Ascending aorta (tissue), 2 donors: ENCODE measurements around the gene FLNC. TPM values are rescaled to one million over a fixed set of nuclear protein-coding genes. Genes with fewer than 3 reads are reported as not detected.

Experiments used
- DNase-seq, 2 donors: peaks; one replicate each; pipeline ENCODE4 v3.0.0-alpha.2; 2019; ENCODE audit warnings: low spot score in 2 of 2
- H3K27ac ChIP-seq, 2 donors: fragments of 200-600 bp; sonication (generic); one replicate each; pipeline ENCODE4 v1.5.1; 2016 to 2017; ENCODE audit warnings: mild to moderate bottlenecking in 1 of 2
- H3K27me3 ChIP-seq: fragments of 200-600 bp; sonication (generic); one replicate; pipeline ENCODE4 v1.5.1; 2017
- H3K36me3 ChIP-seq, 2 donors: fragments of 200-600 bp; sonication (generic); one replicate each; pipeline ENCODE4 v1.5.1; 2016
- H3K4me1 ChIP-seq, 2 donors: fragments of 200-600 bp; sonication (generic); one replicate each; pipeline ENCODE4 v1.5.1; 2016 to 2017; ENCODE audit warnings: mild to moderate bottlenecking in 1 of 2
- H3K4me3 ChIP-seq, 2 donors: fragments of 200-600 bp; sonication (generic); one replicate each; pipeline ENCODE4 v1.5.1; 2016 to 2017; ENCODE audit warnings: mild to moderate bottlenecking in 1 of 2
- H3K9me3 ChIP-seq, 2 donors: fragments of 200-600 bp; sonication (generic); one replicate each; pipeline ENCODE4 v1.5.1; 2016
- CTCF ChIP-seq, 3 experiments: fragments of 200-600 bp in 2 of 3; fragments of 450-650 bp in 1 of 3; sonication (generic) in 2 of 3; IDR thresholded peaks; one replicate each; pipeline ENCODE4 v1.5.1; 2016 to 2019; ENCODE audit warnings: antibody characterized with exemption in 3 of 3, mild to moderate bottlenecking in 1 of 3, moderate library complexity in 1 of 3
- intact Hi-C: fragments of 100-400 bp; cut with DNase I; formaldehyde crosslinking; loops from one replicate; pipeline ENCODE4 v1.15.1; 2023
- total RNA-seq: library from RNA; depleted of rRNA; stranded (reverse); fragments of >200 nt; gene quantifications from one replicate; pipeline ENCODE4 v1.1.0, GENCODE V29; 2016

FLNC gene
- total RNA-seq, 1 donor from 2014 or later = 117 TPM

DNA sequence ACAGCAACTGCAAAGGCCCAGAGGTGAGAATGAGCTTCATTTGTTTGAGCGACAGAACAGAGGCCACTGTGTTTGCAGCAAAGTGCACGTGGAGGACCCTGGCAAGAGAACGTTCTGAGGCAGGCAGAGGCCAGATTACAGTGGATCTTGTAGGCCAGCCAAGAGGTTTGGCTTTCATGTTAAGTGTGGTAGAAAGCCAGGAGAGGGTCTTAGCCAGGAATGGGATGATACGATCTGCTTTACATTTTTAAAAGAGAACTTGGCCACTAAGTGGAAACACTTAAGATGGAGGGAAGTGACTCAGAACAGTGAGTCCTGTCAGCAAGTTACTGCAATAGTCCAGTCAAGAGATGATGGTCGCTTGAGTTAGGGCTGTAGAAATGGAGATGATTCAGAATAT, 33.9 kb upstream of the FLNC start:
- intact Hi-C loops = no loop called here
- Histone ChIP-seq H3K27ac (no peak overlapping the region), H3K4me3 (no peak overlapping the region), H3K9me3 (no peaks in the 10 kb centered on the region), H3K4me1 (peaks cover 3 to 12% of the 10 kb centered on the region in 2 donors), H3K27me3 (no peaks in the 10 kb centered on the region), H3K36me3 (no peaks in the 10 kb centered on the region)
- no peak for TF ChIP-seq CTCF (IDR thresholded peaks at IDR 0.05)
- DNase-seq = no peak

GRCh38 chr7:128799451-128799850, 30.8 kb upstream of the FLNC start:
- Histone ChIP-seq H3K9me3 (no peaks in the 10 kb centered on the region), H3K36me3 (no peaks in the 10 kb centered on the region), H3K4me1 (no peaks in the 10 kb centered on the region), H3K4me3 (no peak overlapping the region), H3K27me3 (no peaks in the 10 kb centered on the region), H3K27ac (no peak overlapping the region)
- intact Hi-C loops = no loop called here
- no peak for DNase-seq
- no peak for TF ChIP-seq CTCF (IDR thresholded peaks at IDR 0.05)

DNA sequence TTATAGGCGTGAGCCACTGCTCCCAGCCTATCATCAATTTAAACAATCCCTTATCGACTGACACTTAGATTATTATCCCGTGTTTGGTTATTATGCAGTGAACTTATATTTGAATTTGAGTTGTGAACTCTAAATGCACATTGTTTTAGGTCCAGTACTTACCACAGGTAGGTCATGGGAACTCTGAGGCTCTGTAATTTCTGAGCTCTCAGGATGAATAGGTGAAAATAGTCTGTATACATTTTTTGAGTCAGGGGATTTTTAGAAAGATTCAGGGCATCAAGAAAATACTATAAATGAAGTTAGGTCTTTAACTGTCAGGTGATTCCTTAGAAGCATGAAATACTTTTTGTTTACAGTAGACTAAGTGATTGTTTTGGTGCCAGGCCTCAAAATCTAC, 29.6 kb upstream of the FLNC start:
- Histone ChIP-seq H3K27ac (no peak overlapping the region), H3K9me3 (no peaks in the 10 kb centered on the region), H3K4me1 (no peaks in the 10 kb centered on the region), H3K4me3 (no peak overlapping the region), H3K27me3 (no peaks in the 10 kb centered on the region), H3K36me3 (no peaks in the 10 kb centered on the region)
- no peak for TF ChIP-seq CTCF (IDR thresholded peaks at IDR 0.05)
- no peak for DNase-seq
- intact Hi-C loops = no loop called here

DNA sequence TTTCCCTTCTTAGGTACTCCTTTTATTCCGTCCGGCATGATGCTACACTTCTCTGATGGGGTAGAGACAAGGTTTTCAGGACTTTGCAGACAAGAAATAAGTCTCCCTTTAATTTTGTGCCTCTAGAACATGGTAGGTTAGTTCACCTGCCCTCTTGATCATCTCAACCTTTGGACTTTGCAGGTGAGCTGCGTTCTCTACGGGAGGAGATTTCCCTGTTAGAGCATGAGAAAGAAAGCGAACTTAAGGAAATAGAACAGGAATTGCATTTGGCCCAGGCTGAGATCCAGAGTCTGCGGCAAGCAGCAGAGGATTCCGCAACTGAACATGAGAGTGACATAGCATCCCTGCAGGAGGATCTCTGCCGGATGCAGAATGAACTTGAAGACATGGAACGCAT, 29.2 kb upstream of the FLNC start:
- Histone ChIP-seq H3K4me3 (no peak overlapping the region), H3K4me1 (no peaks in the 10 kb centered on the region), H3K27ac (no peak overlapping the region), H3K9me3 (no peaks in the 10 kb centered on the region), H3K27me3 (no peaks in the 10 kb centered on the region), H3K36me3 (peaks cover 3 to 4% of the 10 kb centered on the region in 2 donors)
- TF ChIP-seq CTCF (IDR thresholded peaks at IDR 0.05) = no peak
- intact Hi-C loops = no loop called here
- DNase-seq = no peak

DNA sequence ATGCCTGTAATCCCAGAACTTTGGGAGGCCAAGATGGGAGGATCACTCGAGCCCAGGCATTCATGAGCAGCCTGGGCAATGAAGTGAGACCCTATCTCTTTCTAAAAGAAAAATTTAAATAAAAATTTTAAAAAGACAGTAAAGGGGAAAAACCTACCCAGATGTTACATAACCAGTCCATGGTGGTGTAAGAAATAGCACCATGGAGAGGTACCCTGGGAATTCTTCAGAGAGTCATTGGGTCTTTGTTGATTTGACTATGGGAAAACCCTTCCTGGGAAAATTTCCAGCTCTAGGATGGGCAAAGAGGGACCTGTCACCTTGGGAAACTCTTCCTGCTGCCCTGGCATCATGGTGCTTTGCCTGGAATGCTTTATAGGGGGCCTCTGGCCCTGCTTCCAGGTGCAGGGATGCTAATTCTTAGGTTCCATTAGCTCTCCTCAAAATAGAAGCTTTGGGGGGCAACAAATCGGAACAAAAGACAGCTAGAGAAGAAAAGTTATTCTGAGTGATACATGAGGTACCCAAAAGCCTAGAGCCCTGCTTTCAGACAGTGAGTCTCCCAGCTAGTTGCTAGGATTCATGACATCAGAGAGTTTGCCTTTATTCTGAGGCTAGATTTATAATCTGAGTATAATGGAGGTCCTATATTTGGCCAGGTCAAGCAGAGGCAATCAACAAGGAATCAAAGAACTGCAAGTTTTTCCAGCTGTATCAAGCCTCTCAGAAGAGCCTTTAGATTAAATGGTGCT, 28.4 kb upstream of the FLNC start:
- no peaks in the 10 kb centered on the region for H3K4me1 ChIP-seq
- no peaks in the 10 kb centered on the region for H3K27me3 ChIP-seq
- no peak overlapping the region for H3K4me3 ChIP-seq
- no peak overlapping the region for H3K27ac ChIP-seq
- no peaks in the 10 kb centered on the region for H3K9me3 ChIP-seq
- TF ChIP-seq CTCF (IDR thresholded peaks at IDR 0.05) = no peak
- DNase-seq = no peak
- intact Hi-C loops = no loop called here
- H3K36me3 ChIP-seq = peaks cover 8 to 9% of the 10 kb centered on the region in 2 donors

DNA sequence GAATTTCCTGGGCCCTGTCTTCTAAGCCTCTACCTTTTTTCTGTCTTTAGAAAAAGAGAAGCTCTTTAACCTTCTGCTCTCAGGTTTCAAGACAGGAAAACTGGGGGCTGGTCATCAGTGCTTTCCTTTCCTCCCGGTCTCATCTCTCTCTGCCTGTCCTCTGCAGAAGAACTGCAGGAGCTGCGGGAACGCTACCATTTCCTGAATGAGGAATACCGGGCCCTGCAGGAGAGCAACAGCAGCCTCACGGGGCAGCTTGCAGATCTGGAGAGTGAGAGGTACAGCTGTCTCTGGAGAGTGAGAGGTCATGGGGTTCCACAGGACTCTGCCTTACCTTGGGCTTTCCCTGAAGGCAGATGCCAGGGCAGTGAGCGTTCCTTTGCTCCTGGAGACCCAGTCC, 25.7 kb upstream of the FLNC start:
- DNase-seq = no peak
- peaks cover 8 to 9% of the 10 kb centered on the region in 2 donors for H3K36me3 ChIP-seq

More for the DNA sequence above, 25.7 kb upstream of the FLNC start:
- no peak overlapping the region for H3K4me3 ChIP-seq
- no peak for TF ChIP-seq CTCF (IDR thresholded peaks at IDR 0.05)
- no peaks in the 10 kb centered on the region for H3K9me3 ChIP-seq
- H3K27me3 ChIP-seq = no peaks in the 10 kb centered on the region
- H3K4me1 ChIP-seq = no peaks in the 10 kb centered on the region
- no peak overlapping the region for H3K27ac ChIP-seq
- intact Hi-C loops = no loop called here
